GM21576 (cell line): ENCODE measurements around the gene CFDP1.

Source experiments
- ATAC-seq: cut with Tn5 transposase; IDR thresholded peaks from one replicate; pipeline ENCODE4 v1.9.1; 2021; ENCODE audit warnings: mild to moderate bottlenecking, moderate library complexity; ENCODE audit not compliant: unreplicated experiment

Gene CFDP1

GRCh38 chr16:75415169-75415905 lies 18.0 kb downstream of the CFDP1 start:
- no peak for ATAC-seq

GRCh38 chr16:75413951-75414350 lies 19.4 kb downstream of the CFDP1 start:
- no peak for ATAC-seq

GRCh38 chr16:75406943-75407342 lies 26.4 kb downstream of the CFDP1 start:
- no peak for ATAC-seq

GRCh38 chr16:75402821-75403475 lies 30.4 kb downstream of the CFDP1 start:
- no peak for ATAC-seq

- ATAC-seq: no peak
These were observed 31.0 kb downstream of the CFDP1 start for GRCh38 chr16:75402159-75402820.

- no peak for ATAC-seq
These were observed 31.6 kb downstream of the CFDP1 start for GRCh38 chr16:75401691-75402090.

- ATAC-seq: no peak
These were observed 35.0 kb downstream of the CFDP1 start for GRCh38 chr16:75398333-75398732.

- no peak for ATAC-seq
These were observed 38.4 kb downstream of the CFDP1 start for GRCh38 chr16:75394941-75395340.

GRCh38 chr16:75392906-75393305 lies 40.4 kb downstream of the CFDP1 start:
- ATAC-seq: no peak

- no peak for ATAC-seq
These were observed 42.2 kb downstream of the CFDP1 start for GRCh38 chr16:75390926-75391653.

GRCh38 chr16:75389096-75389690 lies 44.1 kb downstream of the CFDP1 start:
- ATAC-seq: no peak

- ATAC-seq: no peak
These were observed 45.4 kb downstream of the CFDP1 start for GRCh38 chr16:75387951-75388350.

- no peak for ATAC-seq
These were observed 47.7 kb downstream of the CFDP1 start for GRCh38 chr16:75385507-75386152.

- no peak for ATAC-seq
These were observed 50.2 kb downstream of the CFDP1 start for GRCh38 chr16:75383141-75383540.

GRCh38 chr16:75382611-75383010 lies 50.7 kb downstream of the CFDP1 start:
- no peak for ATAC-seq

GRCh38 chr16:75380870-75381269 lies 52.4 kb downstream of the CFDP1 start:
- ATAC-seq: no peak

GRCh38 chr16:75379911-75380847 lies 53.1 kb downstream of the CFDP1 start:
- ATAC-seq: peak; percentile 88

- peak; percentile 59 for ATAC-seq
These were observed 54.0 kb downstream of the CFDP1 start for GRCh38 chr16:75379339-75379738.

GRCh38 chr16:75378616-75379015 lies 54.7 kb downstream of the CFDP1 start:
- no peak for ATAC-seq
